ENCODE results near the gene IRF2BP2.
A peak's percentile ranks its signal among the peaks of the same experiment; 100 is the strongest.

Gene IRF2BP2

DNA sequence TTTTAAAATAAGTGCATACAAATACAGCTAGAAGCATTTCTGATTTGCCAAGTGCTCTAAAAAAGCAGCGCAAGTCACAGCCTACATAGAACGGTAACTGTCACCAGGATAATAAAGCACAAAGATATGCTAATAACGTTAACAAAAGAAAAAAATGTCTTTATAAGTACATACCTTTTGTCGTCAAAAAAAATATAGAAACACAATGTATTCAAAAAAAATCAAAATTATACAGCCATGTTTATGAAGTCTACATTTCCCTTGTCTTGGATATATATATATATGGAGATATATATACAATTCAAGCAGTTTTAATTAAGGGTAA is 3.2 kb downstream of the IRF2BP2 start:
- Histone ChIP-seq H3K9me3 (ENCODE audit: severe bottlenecking) (no peaks in the 10 kb centered on the region), H3K27ac (peak overlapping the region; percentile 96), H3K4me3 (ENCODE audit: low read depth, low read length) (peak overlapping the region; percentile 68), H3K36me3 (peaks cover 70% of the 10 kb centered on the region), H3K27me3 (ENCODE audit: insufficient read depth, low read depth, severe bottlenecking) (no peaks in the 10 kb centered on the region)
- no peak for DNase-seq
- TF ChIP-seq, protein P1, sequence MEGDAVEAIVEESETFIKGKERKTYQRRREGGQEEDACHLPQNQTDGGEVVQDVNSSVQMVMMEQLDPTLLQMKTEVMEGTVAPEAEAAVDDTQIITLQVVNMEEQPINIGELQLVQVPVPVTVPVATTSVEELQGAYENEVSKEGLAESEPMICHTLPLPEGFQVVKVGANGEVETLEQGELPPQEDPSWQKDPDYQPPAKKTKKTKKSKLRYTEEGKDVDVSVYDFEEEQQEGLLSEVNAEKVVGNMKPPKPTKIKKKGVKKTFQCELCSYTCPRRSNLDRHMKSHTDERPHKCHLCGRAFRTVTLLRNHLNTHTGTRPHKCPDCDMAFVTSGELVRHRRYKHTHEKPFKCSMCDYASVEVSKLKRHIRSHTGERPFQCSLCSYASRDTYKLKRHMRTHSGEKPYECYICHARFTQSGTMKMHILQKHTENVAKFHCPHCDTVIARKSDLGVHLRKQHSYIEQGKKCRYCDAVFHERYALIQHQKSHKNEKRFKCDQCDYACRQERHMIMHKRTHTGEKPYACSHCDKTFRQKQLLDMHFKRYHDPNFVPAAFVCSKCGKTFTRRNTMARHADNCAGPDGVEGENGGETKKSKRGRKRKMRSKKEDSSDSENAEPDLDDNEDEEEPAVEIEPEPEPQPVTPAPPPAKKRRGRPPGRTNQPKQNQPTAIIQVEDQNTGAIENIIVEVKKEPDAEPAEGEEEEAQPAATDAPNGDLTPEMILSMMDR (IDR thresholded peaks at IDR 0.05; ENCODE audit: low read depth, low read length), result no peak

DNA sequence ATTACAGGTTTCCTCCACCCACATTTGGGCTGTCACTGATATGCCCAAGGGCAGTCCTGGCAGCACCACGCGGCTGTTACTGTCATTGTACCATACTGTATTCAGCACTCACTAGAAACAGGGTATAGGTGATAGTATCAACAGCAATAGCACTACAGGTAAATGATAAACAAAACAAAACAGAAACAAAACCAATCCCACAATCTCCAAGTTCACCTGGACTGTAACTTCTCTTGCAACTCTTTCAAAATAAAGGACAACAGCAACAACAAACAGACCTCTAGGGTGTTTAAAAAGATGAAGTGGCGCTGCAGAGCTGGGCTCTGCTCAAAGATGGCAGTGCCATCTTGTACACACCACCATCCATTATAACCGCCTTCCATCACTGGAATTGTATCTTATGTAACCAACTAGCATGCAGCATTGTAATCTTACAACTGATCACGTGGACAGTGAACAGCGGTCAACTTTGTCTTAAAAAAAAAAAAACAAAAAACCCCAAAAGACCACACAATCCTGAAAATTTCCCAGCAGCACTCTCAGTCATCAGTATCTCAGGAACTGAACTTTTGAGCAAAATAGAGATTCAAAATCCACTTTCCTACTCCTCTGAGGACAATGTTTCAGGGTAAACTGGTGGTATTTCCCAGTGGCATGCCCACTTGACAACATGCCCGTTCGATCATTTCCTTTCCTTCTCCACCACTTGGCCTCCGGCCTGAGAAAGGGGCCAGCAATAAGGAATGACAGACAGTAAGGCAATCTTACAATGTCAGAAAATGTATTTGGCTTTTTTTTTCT is 3.8 kb downstream of the IRF2BP2 start:
- Histone ChIP-seq H3K27ac (peak overlapping the region; percentile 96), H3K27me3 (ENCODE audit: insufficient read depth, low read depth, severe bottlenecking) (no peaks in the 10 kb centered on the region), H3K9me3 (ENCODE audit: severe bottlenecking) (no peaks in the 10 kb centered on the region), H3K36me3 (peaks cover 70% of the 10 kb centered on the region), H3K4me3 (ENCODE audit: low read depth, low read length) (peak overlapping the region; percentile 68)
- TF ChIP-seq, protein P1 (IDR thresholded peaks at IDR 0.05; ENCODE audit: low read depth, low read length), result no peak
- DNase-seq, result no peak

- Histone ChIP-seq H3K36me3 (peaks cover 70% of the 10 kb centered on the region), H3K27ac (0 out of 2 replicates have a peak overlapping the region, but pooled peaks have one; percentile 1)
Observed at GRCh38 chr1:234605399-234605982, 4.5 kb downstream of the IRF2BP2 start.

GRCh38 chr1:234604495-234605398 is 5.2 kb downstream of the IRF2BP2 start:
- Histone ChIP-seq H3K9me3 (ENCODE audit: severe bottlenecking) (no peaks in the 10 kb centered on the region), H3K36me3 (peaks cover 70% of the 10 kb centered on the region), H3K4me3 (ENCODE audit: low read depth, low read length) (peak overlapping the region; percentile 68), H3K27me3 (ENCODE audit: insufficient read depth, low read depth, severe bottlenecking) (no peaks in the 10 kb centered on the region), H3K27ac (peak overlapping the region; percentile 2)
- TF ChIP-seq, protein P1 (IDR thresholded peaks at IDR 0.05; ENCODE audit: low read depth, low read length), result no peak
- DNase-seq, result no peak

More at GRCh38 chr1:234605399-234605982, 4.5 kb downstream of the IRF2BP2 start:
- DNase-seq, result no peak
- peak overlapping the region; percentile 68 for H3K4me3 ChIP-seq (ENCODE audit: low read depth, low read length)
- H3K27me3 ChIP-seq (ENCODE audit: insufficient read depth, low read depth, severe bottlenecking), result no peaks in the 10 kb centered on the region
- H3K9me3 ChIP-seq (ENCODE audit: severe bottlenecking), result no peaks in the 10 kb centered on the region
- TF ChIP-seq, protein P1 (IDR thresholded peaks at IDR 0.05; ENCODE audit: low read depth, low read length), result no peak

DNA sequence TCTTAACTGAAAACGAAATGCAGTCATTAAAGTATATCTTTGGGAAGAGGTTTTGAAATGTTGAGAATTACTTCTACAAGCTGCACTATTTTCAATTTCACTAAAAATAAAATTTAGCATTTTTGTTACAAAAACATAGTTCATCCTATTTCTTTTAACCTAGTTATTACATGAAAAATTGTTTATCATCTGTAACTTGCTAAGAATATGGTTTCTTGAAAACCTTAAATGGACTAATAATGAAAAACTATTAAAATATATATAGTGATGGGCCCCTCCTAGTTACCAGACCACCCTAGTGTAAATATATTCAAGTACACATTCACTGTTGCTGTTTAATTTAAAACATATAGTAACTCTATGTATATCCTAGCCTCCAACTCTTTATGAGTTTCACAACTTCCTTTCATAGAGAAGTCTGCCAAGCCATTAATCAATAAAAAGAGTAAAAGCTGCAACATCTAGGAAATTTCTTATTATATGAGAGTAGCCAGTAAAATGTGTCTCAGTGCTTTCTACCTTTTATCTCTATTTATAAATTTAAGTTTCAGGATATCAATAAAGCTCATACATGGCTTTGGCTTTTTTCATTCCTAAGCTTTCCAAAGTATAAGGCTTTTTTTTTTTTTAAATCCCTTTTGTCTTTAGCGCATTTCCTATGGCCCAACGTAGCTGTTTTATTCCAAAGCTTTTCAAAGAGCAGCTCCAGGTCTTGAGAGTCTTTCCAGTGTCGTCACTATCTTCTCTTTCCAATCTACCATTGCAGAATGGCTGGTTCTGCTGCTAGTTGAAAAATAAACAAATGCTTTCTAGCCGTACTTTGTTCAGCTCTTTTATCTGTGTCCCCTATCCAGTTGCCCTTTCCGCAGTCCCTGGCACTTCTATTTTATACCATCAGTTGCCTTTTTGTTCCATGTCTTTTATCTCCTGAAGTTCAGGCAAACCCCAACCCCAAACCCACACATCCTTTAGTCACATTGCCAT is 6.5 kb downstream of the IRF2BP2 start:
- DNase-seq, result no peak
- H3K4me3 ChIP-seq (ENCODE audit: low read depth, low read length), result peak overlapping the region; percentile 68

More for the DNA sequence above, 6.5 kb downstream of the IRF2BP2 start:
- Histone ChIP-seq H3K36me3 (peaks cover 65% of the 10 kb centered on the region), H3K27ac (peak overlapping the region; percentile 36), H3K9me3 (ENCODE audit: severe bottlenecking) (no peaks in the 10 kb centered on the region), H3K27me3 (ENCODE audit: insufficient read depth, low read depth, severe bottlenecking) (no peaks in the 10 kb centered on the region)
- TF ChIP-seq, protein P1 (IDR thresholded peaks at IDR 0.05; ENCODE audit: low read depth, low read length), result no peak

Data from WERI-Rb-1 (cell line).